ENCODE measurements around the gene RSPH3.

GRCh38 chr6:159014406-159014805 is 14.4 kb upstream of the RSPH3 start:
- TF ChIP-seq CTCF (IDR thresholded peaks at IDR 0.05) (no peak), POLR2A (IDR thresholded peaks at IDR 0.05) (no peak)
